GM11168 (cell line): ENCODE results near the gene RPL10.

Experiments used
- in situ Hi-C: fragments of 300-500 bp; cut with MboI; formaldehyde crosslinking; loops from one replicate; pipeline ENCODE4 v1.12.0; 2022; ENCODE audit warnings: low sequenced_read_pairs; ENCODE audit not compliant: unreplicated experiment

Gene RPL10

GRCh38 chrX:154441984-154442707, 44.0 kb downstream of the RPL10 start:
- in situ Hi-C loops: loop anchor here (25.0 kb wide), 1 partner anchor 95 kb away; the partner anchor contains the start of genes G6PD and IKBKG

GRCh38 chrX:154443479-154443910, 45.3 kb downstream of the RPL10 start:
- in situ Hi-C loops: loop anchor here (25.0 kb wide), 1 partner anchor 94 kb away; the partner anchor contains the start of genes G6PD and IKBKG

- in situ Hi-C loops: loop anchor here (25.0 kb wide), 1 partner anchor 93 kb away; the partner anchor contains the start of genes G6PD and IKBKG
Measured at GRCh38 chrX:154443992-154444754, 46.0 kb downstream of the RPL10 start, which contains the start of gene FAM50A. Gene FAM50A (plus strand): TSS chrX:154444141. CDS start chrX:154444236, 95 bp downstream.

- in situ Hi-C loops: loop anchor here (25.0 kb wide), 1 partner anchor 92 kb away; the partner anchor contains the start of genes G6PD and IKBKG
Measured at GRCh38 chrX:154444755-154445246, 46.6 kb downstream of the RPL10 start.

- in situ Hi-C loops: loop anchor here (25.0 kb wide), 1 partner anchor 92 kb away; the partner anchor contains the start of genes G6PD and IKBKG
Measured at GRCh38 chrX:154445776-154446175, 47.6 kb downstream of the RPL10 start.

GRCh38 chrX:154446430-154446829, 48.3 kb downstream of the RPL10 start:
- in situ Hi-C loops: loop anchor here (25.0 kb wide), 1 partner anchor 91 kb away; the partner anchor contains the start of genes G6PD and IKBKG

GRCh38 chrX:154448484-154448883, 50.3 kb downstream of the RPL10 start:
- in situ Hi-C loops: loop anchor here (25.0 kb wide), 1 partner anchor 89 kb away; the partner anchor contains the start of genes G6PD and IKBKG

GRCh38 chrX:154449618-154450017, 51.4 kb downstream of the RPL10 start:
- in situ Hi-C loops: loop anchor here (25.0 kb wide), 1 partner anchor 88 kb away; the partner anchor contains the start of genes G6PD and IKBKG

- in situ Hi-C loops: no loop called here
Measured at GRCh38 chrX:154450312-154450711, 52.1 kb downstream of the RPL10 start.
